Measurements from ENCODE around the gene LRCOL1.

The LRCOL1 gene

DNA sequence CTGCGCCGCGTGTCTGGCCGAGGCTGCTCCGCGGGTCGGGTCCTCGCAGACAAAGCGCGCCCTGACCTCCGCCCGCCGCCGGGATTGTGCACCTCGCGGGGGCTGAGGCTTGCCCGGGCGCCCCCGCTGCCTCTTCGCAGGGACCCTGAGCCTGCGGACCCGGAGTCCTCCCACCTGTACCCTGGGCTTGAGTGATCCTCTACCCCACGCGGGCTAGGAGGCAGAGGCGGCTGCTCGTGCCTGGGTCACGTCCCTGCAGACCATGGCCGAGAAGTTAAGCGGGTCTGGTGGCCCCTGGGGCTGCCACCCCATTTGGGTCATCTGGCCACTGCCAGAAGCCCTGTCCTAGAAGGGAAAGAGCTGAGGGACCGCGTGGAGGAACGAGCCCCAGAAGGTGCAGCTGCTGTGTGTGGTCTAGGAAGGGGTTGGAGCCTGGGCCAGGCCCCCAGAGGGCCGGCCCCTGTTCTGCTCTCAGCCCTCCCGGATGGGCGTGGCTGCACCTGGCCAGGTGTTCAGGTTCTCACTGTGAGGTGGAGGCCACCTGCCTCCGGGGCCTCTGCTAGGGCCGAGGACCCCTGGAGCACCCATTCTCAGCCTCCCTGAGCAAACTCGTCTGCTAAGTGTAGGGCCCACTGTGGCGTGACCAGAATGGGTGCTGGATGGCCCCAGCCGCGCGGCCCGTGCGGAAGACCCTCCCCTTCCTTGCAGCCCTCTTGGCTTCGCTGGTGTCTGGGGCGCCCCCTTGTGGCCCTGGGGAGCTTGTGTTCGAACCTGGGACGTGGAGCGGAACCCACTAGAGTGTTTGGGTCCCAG lies 49.6 kb downstream of the LRCOL1 start:
- Histone ChIP-seq H3K9me2 (replicated peaks; ENCODE audit: insufficient read depth, low read length) (no peaks in the 10 kb centered on the region), H3K9me3 (ENCODE audit: insufficient read depth, low read length) (no peaks in the 10 kb centered on the region), H4K20me1 (ENCODE audit: low read depth, low read length) (no peaks in the 10 kb centered on the region), H3K79me2 (ENCODE audit: insufficient read depth, low read length) (peaks cover 28% of the 10 kb centered on the region), H3K4me3 (ENCODE audit: insufficient read depth, low read length, poor library complexity, severe bottlenecking) (peak overlapping the region; percentile 87), H2AFZ (ENCODE audit: low read depth, low read length, severe bottlenecking) (no peak overlapping the region), H3K27ac (ENCODE audit: low read depth, low read length) (peak overlapping the region; percentile 61), H3K9ac (ENCODE audit: low read length) (peak overlapping the region; percentile 88), H3K36me3 (ENCODE audit: low read length) (no peaks in the 10 kb centered on the region), H3F3A (ENCODE audit: insufficient read depth) (no peaks in the 10 kb centered on the region), H3K4me2 (ENCODE audit: low read depth, low read length, poor library complexity, severe bottlenecking) (peak overlapping the region; percentile 86), H3K27me3 (ENCODE audit: low read length) (no peaks in the 10 kb centered on the region)
- TF ChIP-seq EZH2phosphoT487 (conservative IDR thresholded peaks at IDR 0.05; ENCODE audit: low read length) = no peak
- TF ChIP-seq, protein P1, sequence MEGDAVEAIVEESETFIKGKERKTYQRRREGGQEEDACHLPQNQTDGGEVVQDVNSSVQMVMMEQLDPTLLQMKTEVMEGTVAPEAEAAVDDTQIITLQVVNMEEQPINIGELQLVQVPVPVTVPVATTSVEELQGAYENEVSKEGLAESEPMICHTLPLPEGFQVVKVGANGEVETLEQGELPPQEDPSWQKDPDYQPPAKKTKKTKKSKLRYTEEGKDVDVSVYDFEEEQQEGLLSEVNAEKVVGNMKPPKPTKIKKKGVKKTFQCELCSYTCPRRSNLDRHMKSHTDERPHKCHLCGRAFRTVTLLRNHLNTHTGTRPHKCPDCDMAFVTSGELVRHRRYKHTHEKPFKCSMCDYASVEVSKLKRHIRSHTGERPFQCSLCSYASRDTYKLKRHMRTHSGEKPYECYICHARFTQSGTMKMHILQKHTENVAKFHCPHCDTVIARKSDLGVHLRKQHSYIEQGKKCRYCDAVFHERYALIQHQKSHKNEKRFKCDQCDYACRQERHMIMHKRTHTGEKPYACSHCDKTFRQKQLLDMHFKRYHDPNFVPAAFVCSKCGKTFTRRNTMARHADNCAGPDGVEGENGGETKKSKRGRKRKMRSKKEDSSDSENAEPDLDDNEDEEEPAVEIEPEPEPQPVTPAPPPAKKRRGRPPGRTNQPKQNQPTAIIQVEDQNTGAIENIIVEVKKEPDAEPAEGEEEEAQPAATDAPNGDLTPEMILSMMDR (IDR thresholded peaks at IDR 0.05; ENCODE audit: insufficient read depth, low read length, poor library complexity, severe bottlenecking) = peak; percentile 94

GRCh38 chr12:132560364-132560613 lies 50.1 kb downstream of the LRCOL1 start:
- Histone ChIP-seq H3K79me2 (ENCODE audit: insufficient read depth, low read length) (peaks cover 23% of the 10 kb centered on the region), H3K27ac (ENCODE audit: low read depth, low read length) (peak overlapping the region; percentile 61), H3F3A (ENCODE audit: insufficient read depth) (no peaks in the 10 kb centered on the region), H2AFZ (ENCODE audit: low read depth, low read length, severe bottlenecking) (peak overlapping the region; percentile 74), H3K4me2 (ENCODE audit: low read depth, low read length, poor library complexity, severe bottlenecking) (peak overlapping the region; percentile 86), H3K9ac (ENCODE audit: low read length) (peak overlapping the region; percentile 88), H3K36me3 (ENCODE audit: low read length) (no peaks in the 10 kb centered on the region), H3K27me3 (ENCODE audit: low read length) (no peaks in the 10 kb centered on the region), H4K20me1 (ENCODE audit: low read depth, low read length) (no peaks in the 10 kb centered on the region), H3K9me2 (replicated peaks; ENCODE audit: insufficient read depth, low read length) (no peaks in the 10 kb centered on the region), H3K9me3 (ENCODE audit: insufficient read depth, low read length) (no peaks in the 10 kb centered on the region), H3K4me3 (ENCODE audit: insufficient read depth, low read length, poor library complexity, severe bottlenecking) (peak overlapping the region; percentile 87)
- no peak for TF ChIP-seq EZH2phosphoT487 (conservative IDR thresholded peaks at IDR 0.05; ENCODE audit: low read length)
- TF ChIP-seq, protein P1 (IDR thresholded peaks at IDR 0.05; ENCODE audit: insufficient read depth, low read length, poor library complexity, severe bottlenecking) = no peak

DNA sequence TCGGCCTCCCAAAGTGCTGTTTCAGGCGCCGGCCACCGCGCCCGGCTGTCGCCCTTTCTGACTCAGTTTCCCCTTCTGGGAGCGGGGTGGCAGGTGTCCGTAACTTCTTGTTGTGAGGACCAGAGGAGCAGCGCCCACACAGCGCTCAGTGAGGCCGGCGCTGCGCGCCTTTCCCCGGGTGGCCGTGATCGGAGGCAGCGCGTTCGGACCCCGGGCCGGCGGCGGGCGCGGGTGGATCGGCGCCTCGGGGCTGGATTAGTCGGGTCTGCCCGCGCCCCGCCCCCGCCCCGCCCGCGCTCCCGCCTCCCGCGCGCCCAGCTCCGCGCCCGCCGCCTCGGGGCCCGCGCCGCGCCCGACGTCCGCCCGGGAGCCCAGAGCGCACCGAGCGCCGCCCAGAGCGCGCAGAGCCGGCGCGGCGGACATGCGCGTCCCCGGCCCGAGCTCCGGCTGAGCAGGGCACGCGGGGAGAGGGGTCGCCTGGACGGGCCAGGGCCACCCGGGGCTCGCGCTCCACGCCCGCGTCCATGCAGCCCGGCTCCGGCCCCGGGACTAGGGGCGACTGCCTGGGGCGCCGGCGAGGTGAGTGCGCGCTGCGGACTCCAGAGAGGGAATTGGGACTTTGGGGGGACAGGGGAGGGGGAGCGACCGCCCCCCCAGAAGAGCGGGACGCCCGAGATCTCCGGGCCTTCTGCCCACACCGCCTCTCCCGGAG lies 50.6 kb downstream of the LRCOL1 start:
- Histone ChIP-seq H3K36me3 (ENCODE audit: low read length) (no peaks in the 10 kb centered on the region), H3K4me2 (ENCODE audit: low read depth, low read length, poor library complexity, severe bottlenecking) (peak overlapping the region; percentile 86), H3K27me3 (ENCODE audit: low read length) (no peaks in the 10 kb centered on the region), H3K4me3 (ENCODE audit: insufficient read depth, low read length, poor library complexity, severe bottlenecking) (peak overlapping the region; percentile 87), H2AFZ (ENCODE audit: low read depth, low read length, severe bottlenecking) (peak overlapping the region; percentile 74), H3K9me2 (replicated peaks; ENCODE audit: insufficient read depth, low read length) (no peaks in the 10 kb centered on the region), H3K9ac (ENCODE audit: low read length) (peak overlapping the region; percentile 88), H3K79me2 (ENCODE audit: insufficient read depth, low read length) (peaks cover 18% of the 10 kb centered on the region), H3K9me3 (ENCODE audit: insufficient read depth, low read length) (no peaks in the 10 kb centered on the region), H3F3A (ENCODE audit: insufficient read depth) (no peaks in the 10 kb centered on the region), H4K20me1 (ENCODE audit: low read depth, low read length) (no peaks in the 10 kb centered on the region), H3K27ac (ENCODE audit: low read depth, low read length) (peak overlapping the region; percentile 61)
- TF ChIP-seq, protein P1 (IDR thresholded peaks at IDR 0.05; ENCODE audit: insufficient read depth, low read length, poor library complexity, severe bottlenecking) = no peak
- no peak for TF ChIP-seq EZH2phosphoT487 (conservative IDR thresholded peaks at IDR 0.05; ENCODE audit: low read length)
